ENCODE results near the gene CST3. TPM values are rescaled to one million over a fixed set of nuclear protein-coding genes. Genes with fewer than 3 reads are reported as not detected.
"Not testable (repeated sequence)": the region's sequence is repeated elsewhere in the genome, so short reads cannot be mapped to it uniquely, and the experiment has no call there.

Gene CST3
- total RNA-seq, 2 experiments from 2014 or later, result 0.47 to 0.50 TPM

DNA sequence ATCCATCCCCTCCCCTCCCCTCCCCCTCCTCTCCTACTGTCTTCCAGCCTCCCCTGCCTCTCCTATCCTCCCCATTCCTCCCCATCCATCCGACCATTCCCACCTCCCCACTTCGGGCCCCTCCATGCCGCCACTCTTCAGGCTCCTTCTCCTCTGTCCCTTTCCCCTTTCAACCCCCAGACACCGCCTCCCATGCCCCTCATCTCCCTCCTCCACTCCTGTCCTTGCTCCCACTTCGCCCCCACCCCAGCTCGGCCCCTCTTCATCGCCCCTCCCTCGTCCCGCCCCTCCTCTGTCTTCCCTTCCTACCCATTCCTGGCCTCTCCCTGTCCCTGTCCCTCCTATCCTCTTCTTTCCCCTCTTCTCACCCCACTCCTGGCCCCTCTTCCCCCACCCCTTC is 554 bp upstream of the CST3 start:
- Mint-ChIP-seq H3K36me3 (ENCODE audit: low read depth) (no peaks in the 10 kb centered on the region), H3K4me1 (ENCODE audit: low read depth) (peaks cover 5% of the 10 kb centered on the region), H3K27ac (no peak overlapping the region), H3K27me3 (ENCODE audit: low read depth) (peaks cover 19% of the 10 kb centered on the region), H3K4me3 (no peak overlapping the region), H3K9me3 (ENCODE audit: insufficient read depth) (no peaks in the 10 kb centered on the region)
- ChIA-PET CTCF (no interaction called here), POLR2A (no interaction called here)
- DNase-seq (no peak), ATAC-seq (no peak)

DNA sequence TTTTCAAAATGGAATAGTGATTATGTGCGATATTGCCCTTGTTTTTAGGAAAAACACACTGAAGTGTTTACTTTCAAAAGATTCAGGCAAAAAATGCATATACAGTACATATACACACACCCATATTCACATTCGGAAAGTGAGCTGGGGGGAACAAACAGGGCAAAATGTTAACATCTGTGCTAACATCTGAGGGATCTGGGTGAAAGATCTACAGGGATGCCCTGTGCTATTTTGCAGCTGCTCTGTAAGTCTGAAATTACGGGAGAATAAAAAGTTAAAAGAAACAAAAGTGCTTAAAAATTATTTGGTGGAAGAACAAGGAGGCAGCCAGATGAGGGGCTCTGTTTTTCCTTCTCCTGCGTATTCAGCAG is 860 bp downstream of the CST3 start:
- Mint-ChIP-seq H3K27me3 (ENCODE audit: low read depth) (peaks cover 19% of the 10 kb centered on the region), H3K4me1 (ENCODE audit: low read depth) (peaks cover 5% of the 10 kb centered on the region), H3K9me3 (ENCODE audit: insufficient read depth) (no peaks in the 10 kb centered on the region), H3K36me3 (ENCODE audit: low read depth) (no peaks in the 10 kb centered on the region), H3K27ac (no peak overlapping the region), H3K4me3 (peak overlapping the region; percentile 14)
- no peak for DNase-seq
- ATAC-seq, result no peak
- ChIA-PET POLR2A (no interaction called here), CTCF (no interaction called here)

DNA sequence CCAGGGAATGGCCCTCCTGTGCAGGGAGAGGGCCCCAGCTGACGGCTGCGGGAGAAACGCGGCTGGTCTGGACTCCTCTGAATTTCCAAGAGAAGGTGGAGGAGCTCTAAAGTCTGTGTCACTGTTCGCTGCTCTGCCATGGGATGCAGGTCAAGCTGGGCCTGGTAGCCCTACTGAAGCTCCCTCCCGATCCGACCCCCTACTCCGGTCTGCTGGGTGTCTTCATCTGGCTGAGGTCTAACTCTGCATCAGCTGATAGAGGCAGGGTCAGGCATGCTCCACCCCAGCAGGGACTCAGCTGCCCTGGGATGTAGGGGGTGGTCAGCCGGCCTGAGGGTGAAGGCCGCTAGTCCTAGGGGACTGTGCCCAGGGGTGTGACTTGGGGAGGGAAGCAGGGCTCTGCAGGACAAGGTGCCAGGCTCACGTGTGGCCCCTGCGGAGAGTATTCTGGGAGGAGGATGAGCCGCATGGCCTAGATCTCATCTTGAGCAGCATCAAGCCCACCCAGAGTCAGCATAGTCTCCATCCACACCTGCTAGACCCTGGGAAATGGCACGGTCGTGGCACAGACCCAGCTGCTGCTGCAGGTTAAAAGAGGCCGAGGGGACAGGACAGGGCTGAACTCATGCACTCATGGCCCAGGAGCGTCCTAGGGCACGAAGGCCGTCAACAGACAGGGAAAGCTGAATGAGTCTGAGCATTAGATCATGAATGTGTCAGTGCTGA is 1.4 kb downstream of the CST3 start:
- Mint-ChIP-seq H3K27me3 (ENCODE audit: low read depth) (peaks cover 19% of the 10 kb centered on the region), H3K4me3 (no peak overlapping the region), H3K9me3 (ENCODE audit: insufficient read depth) (no peaks in the 10 kb centered on the region), H3K27ac (no peak overlapping the region), H3K36me3 (ENCODE audit: low read depth) (no peaks in the 10 kb centered on the region), H3K4me1 (ENCODE audit: low read depth) (peaks cover 5% of the 10 kb centered on the region)
- ATAC-seq (no peak), DNase-seq (no peak)
- CTCF ChIA-PET, result no interaction called here
- POLR2A ChIA-PET, result no interaction called here

DNA sequence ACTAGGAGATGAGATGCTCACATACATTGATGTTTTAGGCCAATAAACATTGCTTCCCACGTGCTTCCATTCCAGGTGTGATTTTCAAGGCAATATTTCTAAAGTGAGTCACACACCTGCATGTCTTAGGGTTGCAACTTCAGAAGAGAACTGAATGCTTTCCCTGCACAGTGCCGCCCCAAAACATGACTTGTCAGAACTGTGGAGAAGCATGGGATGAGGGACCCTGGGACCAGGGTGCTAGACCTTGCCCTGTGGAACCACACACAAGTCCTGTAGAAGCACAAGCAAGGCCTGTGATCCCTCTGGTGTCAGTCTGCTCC is 2.0 kb downstream of the CST3 start:
- DNase-seq; POLR2A ChIA-PET; H3K9me3 Mint-ChIP-seq (ENCODE audit: insufficient read depth); CTCF ChIA-PET; H3K36me3 Mint-ChIP-seq (ENCODE audit: low read depth); H3K27ac Mint-ChIP-seq; H3K4me3 Mint-ChIP-seq; H3K4me1 Mint-ChIP-seq (ENCODE audit: low read depth); ATAC-seq: not testable (repeated sequence)
- peaks cover 19% of the 10 kb centered on the region for H3K27me3 Mint-ChIP-seq (ENCODE audit: low read depth)

DNA sequence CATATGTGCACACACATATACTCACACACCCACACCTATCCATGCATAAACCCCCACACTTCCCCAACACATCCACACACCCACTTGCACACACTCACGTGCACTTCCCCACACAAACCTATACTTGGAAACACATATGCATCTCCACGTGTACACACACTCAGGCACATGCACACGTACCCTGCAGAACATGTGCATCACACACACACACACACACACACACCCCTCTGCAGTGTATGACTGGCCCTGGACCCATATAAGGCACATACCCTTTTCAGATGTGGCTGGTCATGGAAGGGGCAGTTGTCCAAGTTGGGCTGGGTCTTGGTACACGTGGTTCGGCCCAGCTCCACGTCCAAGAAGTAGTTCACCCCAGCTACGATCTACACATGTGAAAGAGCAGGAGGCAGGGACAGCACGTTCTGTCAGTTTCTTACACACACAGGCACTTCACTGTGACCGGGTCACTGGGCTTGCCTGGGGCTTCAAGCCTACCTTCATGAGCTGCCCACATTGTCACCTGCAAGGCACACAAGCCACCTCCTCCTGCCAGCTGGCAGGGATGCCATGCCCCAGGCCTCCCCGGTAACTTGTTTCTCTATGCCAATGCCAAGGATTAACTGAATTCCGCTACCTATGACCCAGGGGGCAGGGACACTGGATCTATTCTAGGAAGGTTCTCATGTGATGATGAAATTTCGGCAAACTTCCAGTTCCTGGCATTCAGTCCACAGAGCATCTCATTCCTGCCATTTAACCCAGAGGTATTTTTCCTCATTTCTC is 2.6 kb downstream of the CST3 start:
- peaks cover 5% of the 10 kb centered on the region for H3K4me1 Mint-ChIP-seq (ENCODE audit: low read depth)
- ChIA-PET POLR2A (no interaction called here), CTCF (no interaction called here)
- peaks cover 19% of the 10 kb centered on the region for H3K27me3 Mint-ChIP-seq (ENCODE audit: low read depth)
- no peak overlapping the region for H3K27ac Mint-ChIP-seq
- no peak overlapping the region for H3K4me3 Mint-ChIP-seq
- H3K36me3 Mint-ChIP-seq (ENCODE audit: low read depth), result no peaks in the 10 kb centered on the region
- no peak for DNase-seq
- H3K9me3 Mint-ChIP-seq (ENCODE audit: insufficient read depth), result no peaks in the 10 kb centered on the region
- ATAC-seq, result no peak

DNA sequence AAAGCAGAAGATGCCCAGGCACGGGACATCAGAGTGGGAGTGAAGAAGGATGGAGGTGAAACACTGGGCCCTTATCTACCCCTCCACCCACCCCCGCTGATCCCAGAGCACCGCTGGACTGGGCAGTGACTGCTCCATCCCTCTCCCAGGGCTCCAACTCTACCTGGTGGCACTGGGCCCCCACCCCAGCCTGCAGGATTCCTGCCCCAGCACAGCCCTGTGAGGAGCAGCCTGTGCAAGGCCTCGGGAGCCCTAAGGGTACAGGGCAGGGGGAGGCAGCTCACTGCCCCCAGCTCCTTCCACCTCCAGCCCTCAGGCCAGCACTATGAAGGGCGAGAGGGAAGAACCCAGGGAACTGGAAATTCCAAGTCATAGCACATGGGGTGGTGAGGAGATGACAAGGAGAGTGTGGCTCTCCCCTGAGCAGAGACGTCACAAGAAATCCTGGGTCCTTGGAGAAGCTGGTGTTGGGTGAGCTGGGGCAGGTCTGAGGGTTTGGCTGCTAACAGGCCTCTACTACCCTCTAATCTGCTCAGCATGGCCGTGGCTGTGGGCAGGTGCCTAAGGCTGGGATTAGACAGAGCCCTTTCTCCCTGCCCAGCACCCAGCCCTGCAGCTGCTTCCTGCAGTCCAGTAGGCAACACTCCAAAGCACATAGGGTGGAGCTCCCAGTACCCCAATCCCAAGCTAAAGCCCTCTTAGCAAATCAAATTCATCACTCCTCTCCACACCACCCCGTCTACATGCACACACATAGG is 3.5 kb downstream of the CST3 start:
- Mint-ChIP-seq H3K36me3 (ENCODE audit: low read depth) (no peaks in the 10 kb centered on the region), H3K27me3 (ENCODE audit: low read depth) (peaks cover 14% of the 10 kb centered on the region), H3K4me3 (no peak overlapping the region), H3K9me3 (ENCODE audit: insufficient read depth) (no peaks in the 10 kb centered on the region), H3K27ac (no peak overlapping the region), H3K4me1 (ENCODE audit: low read depth) (peaks cover under 1% of the 10 kb centered on the region)
- POLR2A ChIA-PET, result no interaction called here
- CTCF ChIA-PET, result interaction anchor here (0.5 kb wide), 1 partner anchor 242 kb away, joined by 3 read pairs; no protein-coding TSS in a partner anchor
- DNase-seq (no peak), ATAC-seq (no peak)

DNA sequence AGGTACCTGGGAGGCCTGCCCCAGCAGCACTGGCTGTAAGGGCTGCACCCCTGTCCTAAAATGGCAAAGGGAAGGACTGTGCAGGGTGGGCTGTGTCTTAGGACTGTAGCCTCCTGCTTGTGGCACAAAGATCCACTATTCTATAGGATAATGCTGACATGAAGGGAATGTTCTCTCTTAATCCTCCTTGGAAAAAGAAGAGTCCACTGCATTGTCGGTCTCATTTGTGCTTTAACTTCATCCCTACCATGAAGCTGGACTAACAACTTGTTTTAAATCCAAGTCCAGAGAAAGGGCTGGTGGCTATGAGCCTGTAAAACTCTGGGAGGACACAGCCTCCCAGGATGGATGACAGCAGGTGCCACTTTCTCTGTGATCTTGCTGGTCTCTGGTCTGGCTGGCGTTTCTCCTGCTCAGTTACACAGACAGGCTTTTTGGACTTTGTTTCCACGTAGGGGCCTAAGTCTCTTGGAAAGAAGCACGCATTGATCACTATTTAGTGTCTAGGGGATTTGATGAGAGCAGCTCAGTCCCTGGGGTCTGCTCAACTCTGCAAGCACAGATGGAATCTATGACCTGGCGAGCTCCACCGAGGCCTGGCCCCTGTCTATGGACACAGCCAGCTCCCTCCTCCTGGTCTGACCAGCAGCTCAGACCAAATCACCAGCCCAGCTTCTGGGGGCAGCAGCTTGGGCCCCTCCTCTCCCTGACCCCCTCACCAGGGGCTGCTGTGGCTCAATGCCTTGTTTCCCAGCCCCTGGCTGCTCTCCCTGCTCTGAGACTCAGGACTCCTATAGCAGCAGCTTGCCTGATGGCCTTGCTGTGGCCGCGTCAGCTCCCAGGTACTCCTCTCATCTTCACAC is 4.8 kb downstream of the CST3 start:
- POLR2A ChIA-PET, result no interaction called here
- DNase-seq (no peak), ATAC-seq (no peak)
- Mint-ChIP-seq H3K4me1 (ENCODE audit: low read depth) (no peaks in the 10 kb centered on the region), H3K27me3 (ENCODE audit: low read depth) (peaks cover 14% of the 10 kb centered on the region), H3K36me3 (ENCODE audit: low read depth) (no peaks in the 10 kb centered on the region), H3K4me3 (no peak overlapping the region), H3K9me3 (ENCODE audit: insufficient read depth) (no peaks in the 10 kb centered on the region), H3K27ac (no peak overlapping the region)
- CTCF ChIA-PET, result no interaction called here

DNA sequence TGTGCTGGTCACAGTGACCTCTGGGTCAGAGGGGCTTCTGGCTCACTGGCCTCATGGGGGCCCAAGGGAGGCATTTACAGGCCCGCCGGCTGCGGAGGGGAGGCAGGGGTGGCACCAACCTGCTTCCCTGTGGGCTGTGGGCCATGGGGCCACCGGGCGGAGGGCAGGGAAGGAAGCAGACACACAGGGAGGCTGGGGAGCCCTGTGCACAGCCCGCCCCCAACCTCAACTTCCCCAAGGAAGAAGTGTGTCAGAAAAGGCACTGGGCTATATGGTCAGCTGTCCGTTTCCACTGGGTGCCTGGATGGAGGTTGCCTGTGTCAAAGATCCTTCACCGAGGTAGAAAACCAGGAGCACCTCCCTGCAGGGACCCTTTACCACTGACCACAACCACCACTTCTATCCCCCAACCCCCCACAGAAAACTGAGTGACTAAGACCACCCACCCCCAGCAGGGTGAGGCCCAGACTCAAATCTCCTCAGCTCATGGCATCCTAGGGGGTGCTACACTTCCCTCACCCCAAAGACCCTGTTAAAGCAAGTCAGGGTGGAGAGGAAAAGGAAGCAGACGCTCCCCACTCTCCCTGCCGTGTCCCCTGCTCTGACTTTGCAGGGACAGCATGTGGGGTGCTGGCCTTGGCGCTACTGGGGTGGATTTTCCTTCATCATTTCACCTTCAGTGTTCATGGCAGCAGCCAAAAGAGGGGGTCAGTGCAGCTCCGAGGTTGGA is 5.6 kb downstream of the CST3 start:
- no peak overlapping the region for H3K27ac Mint-ChIP-seq
- ChIA-PET CTCF (no interaction called here), POLR2A (no interaction called here)
- no peak for DNase-seq
- H3K4me3 Mint-ChIP-seq, result no peak overlapping the region
- H3K27me3 Mint-ChIP-seq (ENCODE audit: low read depth), result peaks cover 12% of the 10 kb centered on the region
- H3K9me3 Mint-ChIP-seq (ENCODE audit: insufficient read depth), result no peaks in the 10 kb centered on the region
- no peaks in the 10 kb centered on the region for H3K4me1 Mint-ChIP-seq (ENCODE audit: low read depth)
- H3K36me3 Mint-ChIP-seq (ENCODE audit: low read depth), result no peaks in the 10 kb centered on the region
- no peak for ATAC-seq

DNA sequence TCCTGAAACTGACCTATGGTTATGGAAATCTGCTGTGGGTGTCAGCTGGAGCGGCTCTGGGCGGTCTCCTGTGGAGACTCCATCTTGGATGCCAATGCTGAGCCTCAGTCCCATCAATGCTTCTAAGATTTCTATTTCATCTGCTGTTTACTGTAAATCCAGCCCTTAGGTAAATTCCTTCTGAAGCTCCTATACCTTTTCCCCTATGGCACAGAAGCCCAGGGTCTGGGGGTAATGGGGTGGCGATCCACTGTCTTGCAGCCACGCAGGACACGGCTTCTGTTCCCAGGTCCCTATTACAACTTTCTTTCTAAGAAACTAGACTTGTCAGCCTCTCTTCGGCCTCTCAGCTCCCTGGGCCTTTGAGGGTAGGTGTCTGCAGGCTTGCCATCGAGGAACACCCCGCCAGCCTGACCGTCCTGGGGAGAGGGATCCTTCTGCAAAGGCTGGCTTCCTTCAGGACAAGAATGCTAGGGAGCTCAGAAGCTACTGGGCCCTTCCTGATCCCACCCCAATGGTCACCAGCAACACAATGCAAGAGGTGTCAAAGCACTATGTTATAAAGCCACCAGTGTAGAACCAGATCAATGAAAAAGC is 6.4 kb downstream of the CST3 start:
- Mint-ChIP-seq H3K27me3 (ENCODE audit: low read depth) (peaks cover 4% of the 10 kb centered on the region), H3K36me3 (ENCODE audit: low read depth) (no peaks in the 10 kb centered on the region), H3K4me3 (no peak overlapping the region), H3K27ac (no peak overlapping the region), H3K4me1 (ENCODE audit: low read depth) (no peaks in the 10 kb centered on the region), H3K9me3 (ENCODE audit: insufficient read depth) (no peaks in the 10 kb centered on the region)
- CTCF ChIA-PET, result no interaction called here
- ATAC-seq (no peak), DNase-seq (no peak)
- POLR2A ChIA-PET, result no interaction called here

DNA sequence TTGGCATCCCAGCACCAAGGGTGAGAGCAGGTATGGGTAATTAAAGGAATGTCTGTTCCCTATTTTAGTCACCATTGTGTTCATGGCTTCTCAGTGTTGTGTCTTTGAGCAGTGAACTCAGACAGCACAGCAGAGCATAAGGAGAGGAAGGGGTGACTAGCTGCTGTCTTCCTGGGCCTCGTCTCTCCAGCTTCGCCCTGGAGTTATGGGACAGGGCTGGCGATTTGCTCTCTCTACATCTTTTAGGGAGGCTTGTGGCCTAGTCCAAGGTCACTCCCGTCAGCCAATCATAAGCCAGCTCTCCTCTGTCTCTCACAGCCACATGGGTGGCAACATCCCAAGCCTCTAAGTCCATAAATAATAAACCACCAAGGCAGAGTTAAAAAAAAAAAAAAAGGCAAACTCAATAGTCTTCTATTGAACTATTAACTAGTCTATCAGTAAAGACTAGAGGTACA is 7.3 kb downstream of the CST3 start:
- CTCF ChIA-PET, result no interaction called here
- H3K27ac Mint-ChIP-seq, result no peak overlapping the region
- H3K4me3 Mint-ChIP-seq, result no peak overlapping the region
- H3K27me3 Mint-ChIP-seq (ENCODE audit: low read depth), result no peaks in the 10 kb centered on the region
- POLR2A ChIA-PET, result no interaction called here
- no peaks in the 10 kb centered on the region for H3K9me3 Mint-ChIP-seq (ENCODE audit: insufficient read depth)
- H3K4me1 Mint-ChIP-seq (ENCODE audit: low read depth), result no peaks in the 10 kb centered on the region
- no peaks in the 10 kb centered on the region for H3K36me3 Mint-ChIP-seq (ENCODE audit: low read depth)
- DNase-seq (no peak), ATAC-seq (no peak)

Data from activated CD8-positive, alpha-beta T cell treated with anti-CD3 and anti-CD28 coated beads, Interleukin-2, amount 10 ng/mL, durations not matched to agents 7 days and 5 days (primary cell).